HG03469 (cell line): Measurements from ENCODE around the gene CEP131.
"Not testable (repeated sequence)": the region's sequence is repeated elsewhere in the genome, so short reads cannot be mapped to it uniquely, and the experiment has no call there.

ENCODE experiments used
- ATAC-seq: cut with Tn5 transposase; IDR thresholded peaks from one replicate; pipeline ENCODE4 v1.9.1; 2021; ENCODE audit warnings: mild to moderate bottlenecking, moderate library complexity, moderate number of reproducible peaks; ENCODE audit not compliant: unreplicated experiment

CEP131 gene

DNA sequence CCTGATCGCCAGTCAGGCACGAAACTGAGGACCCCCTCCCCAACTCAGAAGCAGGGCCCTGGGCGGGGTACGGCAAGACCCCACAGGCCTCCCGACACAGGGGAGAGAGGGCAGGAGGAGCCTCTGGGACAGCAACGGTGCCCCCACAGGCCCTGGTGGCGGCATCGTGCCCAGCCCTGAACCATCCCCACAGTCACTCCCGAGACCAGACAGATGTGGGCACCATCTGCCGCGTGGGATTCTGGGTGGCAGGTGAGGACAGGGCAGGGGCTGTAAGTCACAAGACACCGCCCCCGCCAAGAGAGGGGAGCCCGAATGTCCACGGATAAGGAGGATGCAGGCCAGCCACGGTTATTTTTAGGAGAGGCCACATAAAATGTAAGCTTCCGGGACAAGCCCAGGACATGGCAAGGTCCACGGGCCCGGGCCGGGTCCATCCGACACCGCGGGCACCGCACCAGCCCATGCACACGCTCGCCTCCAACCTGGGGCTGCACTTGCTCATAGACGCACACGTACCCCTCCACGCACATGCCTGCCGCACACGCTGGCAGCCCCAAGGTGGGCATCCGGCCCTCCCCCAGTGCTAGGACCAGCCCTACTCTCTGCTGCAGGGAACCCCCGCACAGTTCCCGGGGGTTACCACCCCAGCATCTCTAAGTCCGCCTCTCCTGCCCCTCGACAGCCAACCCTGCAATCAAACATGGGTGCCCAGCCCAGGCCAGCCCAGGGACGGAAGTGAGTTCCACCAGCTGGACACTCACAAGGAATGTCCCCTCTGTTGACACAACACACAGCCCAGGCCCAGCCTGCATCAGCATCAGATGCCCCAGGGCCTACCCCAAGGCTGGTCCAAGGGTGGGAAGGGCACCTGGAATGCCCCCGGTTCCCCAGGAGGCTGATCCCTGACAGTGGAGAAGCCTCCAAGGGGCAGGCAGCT is 65.6 kb downstream of the CEP131 start:
- no peak for ATAC-seq

DNA sequence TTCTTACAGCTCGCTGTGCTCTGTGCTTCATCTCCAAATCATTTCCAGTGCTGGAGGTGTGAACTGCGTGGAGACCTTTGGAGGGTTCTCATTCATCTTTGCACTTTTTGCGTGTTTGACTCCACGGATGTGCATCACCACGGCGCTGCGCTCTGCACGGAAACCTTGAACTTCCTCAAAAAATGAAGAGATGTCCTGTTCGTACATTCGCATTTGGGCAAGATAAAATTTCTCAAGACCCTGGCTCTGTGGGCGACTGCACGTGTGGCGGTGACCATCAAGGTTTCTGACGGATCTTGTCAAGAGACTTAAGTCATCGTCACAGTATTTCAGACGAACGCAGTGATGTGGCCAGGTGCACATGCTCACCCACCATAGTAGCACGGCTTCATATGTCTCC is 67.8 kb downstream of the CEP131 start:
- ATAC-seq = no peak

DNA sequence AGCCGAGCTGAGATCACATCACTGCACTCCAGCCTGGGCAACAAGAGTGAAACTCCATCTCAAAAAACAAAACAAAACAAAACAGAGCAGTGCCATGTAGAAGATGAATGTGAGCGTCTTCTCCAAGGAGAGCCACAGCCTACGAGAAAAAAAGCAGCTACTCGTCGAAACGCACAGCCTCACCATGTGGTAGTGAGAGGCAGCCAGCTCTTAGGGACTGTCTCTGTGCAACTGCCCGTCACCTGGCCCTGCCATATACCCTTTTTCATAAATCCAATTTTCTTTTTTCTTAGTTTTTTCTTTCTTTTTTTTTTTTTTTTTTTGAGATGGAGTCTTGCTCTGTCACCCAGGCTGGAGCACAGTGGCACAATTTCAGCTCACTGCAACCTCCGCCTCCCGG is 68.7 kb downstream of the CEP131 start:
- ATAC-seq = not testable (repeated sequence)

DNA sequence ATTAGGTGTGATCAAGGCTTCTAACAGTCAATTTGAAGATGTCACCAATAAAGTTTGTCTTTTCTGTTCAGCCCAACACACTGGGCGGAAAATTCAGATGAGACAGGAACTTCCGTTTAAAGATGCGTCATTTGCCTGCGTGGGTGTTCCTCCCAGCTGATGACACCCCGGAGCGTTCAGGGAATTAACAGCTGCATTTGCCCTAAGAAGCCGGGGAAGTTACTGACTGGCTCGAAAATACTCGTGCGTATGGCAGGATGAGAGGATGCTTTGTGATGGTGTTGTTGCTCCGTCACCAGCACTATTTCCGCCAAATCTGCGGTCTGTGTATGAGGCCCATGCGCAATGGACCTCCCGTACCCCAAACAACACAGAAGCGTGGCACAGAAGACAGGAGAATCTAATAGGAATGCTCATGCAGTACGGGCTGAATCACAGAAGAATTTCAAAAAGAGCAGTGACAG is 69.4 kb downstream of the CEP131 start:
- no peak for ATAC-seq

DNA sequence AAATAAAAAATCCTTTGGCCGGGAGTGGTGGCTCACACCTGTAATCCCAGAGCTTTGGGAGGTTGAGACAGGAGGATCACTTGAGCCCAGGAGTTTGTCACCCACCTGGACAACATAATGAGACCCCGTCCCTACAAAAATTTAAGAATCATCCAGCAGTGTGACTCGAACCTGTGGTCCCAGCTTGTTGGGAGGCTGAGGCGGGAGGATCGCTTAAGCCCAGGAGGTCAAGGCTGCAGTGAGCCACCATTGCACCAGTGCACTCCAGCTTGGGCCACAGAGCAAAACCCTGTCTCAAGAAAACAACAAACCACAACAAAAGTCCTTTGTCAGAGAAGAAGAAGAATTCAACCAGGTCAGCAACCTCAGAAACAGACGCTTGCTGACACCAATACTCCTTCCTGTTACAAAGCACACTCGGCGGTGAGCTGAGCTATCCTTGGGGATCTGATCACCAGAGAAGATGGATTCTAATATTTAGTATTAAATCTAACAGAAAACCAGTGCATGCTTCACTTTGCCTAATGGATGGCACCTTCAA is 70.4 kb downstream of the CEP131 start:
- ATAC-seq = no peak

DNA sequence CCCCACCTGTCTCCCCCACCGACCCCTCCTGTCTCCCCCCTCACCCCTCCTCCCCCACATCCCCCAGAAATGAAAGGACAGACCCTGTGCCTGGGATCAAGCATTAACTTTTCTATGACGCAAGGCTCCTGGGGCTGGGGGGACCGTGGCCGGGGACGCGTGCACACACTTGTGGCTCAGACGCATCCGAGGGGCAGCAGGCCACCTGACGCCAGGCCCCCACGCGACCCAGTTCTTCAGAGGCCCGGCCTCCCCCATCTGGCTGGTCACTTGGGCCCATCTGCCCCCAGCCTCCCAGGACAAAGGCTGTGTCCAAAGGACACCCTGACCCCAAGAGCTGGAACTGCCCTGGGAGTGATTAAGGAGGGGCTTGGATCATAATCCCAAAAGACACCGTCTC is 71.5 kb downstream of the CEP131 start:
- ATAC-seq = no peak

DNA sequence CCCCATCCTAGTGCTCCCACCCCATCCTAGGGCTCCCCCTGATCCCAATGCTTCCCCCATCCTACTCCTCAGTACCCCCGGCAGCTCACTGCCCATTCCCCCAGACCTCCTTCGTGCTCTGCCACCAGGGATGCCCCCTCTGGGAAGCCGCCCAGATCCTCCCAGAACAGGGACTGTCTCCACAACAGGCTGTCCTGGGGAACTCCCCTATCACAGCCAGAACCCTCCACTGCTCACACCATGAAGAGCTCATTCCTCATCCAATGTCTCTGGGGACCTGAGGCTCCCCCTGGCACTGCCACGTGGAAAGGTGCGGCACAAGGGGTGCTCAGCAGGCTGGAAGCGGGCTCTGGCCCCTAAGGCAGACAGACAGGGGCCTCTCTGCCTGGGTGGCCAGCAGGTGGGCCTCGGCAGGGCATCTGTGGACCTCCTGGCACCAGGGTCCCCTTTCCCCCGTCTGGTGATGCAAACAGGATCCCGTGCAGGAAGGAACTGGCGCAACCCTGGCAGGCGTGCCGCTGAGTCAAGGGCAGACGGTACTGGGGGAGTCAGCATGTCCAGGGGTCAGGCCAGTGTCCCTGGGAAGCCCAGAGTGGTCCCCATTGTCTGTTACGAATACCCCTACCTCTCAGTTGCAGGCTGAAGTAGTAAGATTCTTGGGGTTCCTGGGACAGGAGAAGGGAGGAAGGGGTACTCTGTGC is 72.2 kb downstream of the CEP131 start:
- ATAC-seq = no peak

DNA sequence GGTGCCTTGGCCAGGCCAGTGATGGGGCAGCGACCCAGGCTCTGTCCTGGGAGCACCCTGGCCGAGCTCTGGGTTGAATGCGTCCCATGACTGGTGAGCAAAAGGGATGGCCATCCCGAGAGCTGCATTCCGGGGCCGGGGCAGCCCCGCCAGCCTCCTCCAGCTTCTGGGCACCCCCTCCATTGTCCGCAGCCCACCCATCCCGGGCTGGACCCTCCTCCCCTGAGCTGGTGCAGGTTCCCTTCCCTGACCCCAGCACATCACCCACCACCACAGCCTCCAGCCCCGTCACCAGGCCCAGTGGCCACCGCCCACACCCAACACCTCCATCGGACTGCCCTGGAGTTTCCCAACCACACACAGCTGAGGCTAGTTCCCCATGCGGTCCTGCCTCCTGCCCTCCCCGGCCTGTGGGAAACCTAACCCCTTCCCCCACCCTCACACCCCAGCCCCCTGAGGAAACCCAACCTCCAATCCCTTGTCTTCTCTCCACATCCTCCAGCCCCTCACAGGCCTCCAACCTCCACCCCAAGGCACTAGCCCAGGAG is 73.7 kb downstream of the CEP131 start:
- no peak for ATAC-seq

GRCh38 chr17:81148571-81148970 is 74.2 kb downstream of the CEP131 start:
- ATAC-seq = no peak

DNA sequence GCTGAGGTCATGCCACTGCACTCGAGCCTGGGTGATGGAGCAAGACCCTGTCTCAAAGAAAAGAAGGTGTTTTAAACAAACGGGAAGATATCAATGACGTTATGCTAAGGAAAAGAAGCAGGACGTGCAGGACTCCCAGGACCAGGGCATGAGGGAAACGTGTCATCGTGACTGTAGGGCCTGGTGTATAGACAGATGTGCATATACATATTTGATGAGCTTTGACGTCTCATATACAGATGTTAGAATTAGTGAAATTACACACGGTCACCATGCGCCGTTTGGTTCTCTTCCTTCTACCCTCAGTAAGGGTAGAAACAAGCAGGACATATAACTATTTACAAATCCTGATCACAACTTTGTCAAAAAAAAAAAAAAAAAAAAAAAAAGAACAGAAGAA is 75.1 kb downstream of the CEP131 start:
- ATAC-seq = no peak

- ATAC-seq = not testable (repeated sequence)
Observed at GRCh38 chr17:81146208-81146607, 76.6 kb downstream of the CEP131 start.

- ATAC-seq = no peak
Observed at GRCh38 chr17:81144423-81144781, 78.4 kb downstream of the CEP131 start.

GRCh38 chr17:81143717-81144422 is 78.9 kb downstream of the CEP131 start:
- ATAC-seq = no peak

DNA sequence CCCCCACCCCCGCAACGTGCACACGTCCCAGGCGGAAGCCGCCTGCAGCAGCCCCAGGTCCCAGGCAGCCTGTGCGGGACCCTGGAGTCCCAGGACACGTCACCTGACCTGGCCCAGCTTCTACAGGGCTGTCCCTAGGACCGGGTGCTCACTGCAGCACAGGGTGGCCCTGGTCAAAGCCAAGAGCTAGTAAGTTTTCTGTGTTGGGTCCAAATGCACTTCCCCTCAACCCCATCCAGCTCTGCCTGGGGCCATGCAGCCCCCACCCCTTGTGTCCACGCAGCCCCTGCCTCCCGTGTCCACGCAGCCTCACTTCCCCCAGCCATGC is 79.6 kb downstream of the CEP131 start:
- ATAC-seq = no peak

- no peak for ATAC-seq
Observed at GRCh38 chr17:81142301-81143199, 80.2 kb downstream of the CEP131 start.

- ATAC-seq = no peak
Observed at GRCh38 chr17:81140695-81141094, 82.1 kb downstream of the CEP131 start.

- no peak for ATAC-seq
Observed at GRCh38 chr17:81140018-81140417, 82.7 kb downstream of the CEP131 start.
